ENCODE data around the gene METTL21C.

Gene METTL21C

DNA sequence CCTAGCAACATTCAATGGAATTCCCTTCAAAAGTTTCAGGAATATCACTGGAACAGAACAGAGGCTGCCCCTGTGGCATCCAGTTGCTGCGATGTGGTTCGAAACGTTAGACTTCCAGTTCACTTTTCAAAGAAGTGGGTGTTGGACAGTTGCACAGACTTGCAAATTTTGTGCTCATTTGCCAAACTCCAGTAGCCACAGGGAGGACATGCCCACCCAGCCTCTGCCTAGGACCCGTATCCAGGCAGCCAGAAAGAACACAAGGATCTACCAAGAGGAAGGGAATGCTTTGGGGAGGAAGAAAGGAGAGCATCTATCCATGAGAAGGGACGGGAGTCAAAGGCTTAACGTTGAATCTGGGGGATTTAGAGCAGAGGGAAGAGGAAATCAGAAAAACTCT, at the start of gene METTL21C:
Gene METTL21C (minus strand): TSS at position 108 of the 400 bp plus-strand sequence. CDS start 546 bp downstream, outside the sequence.
- DNase-seq: no peak

DNA sequence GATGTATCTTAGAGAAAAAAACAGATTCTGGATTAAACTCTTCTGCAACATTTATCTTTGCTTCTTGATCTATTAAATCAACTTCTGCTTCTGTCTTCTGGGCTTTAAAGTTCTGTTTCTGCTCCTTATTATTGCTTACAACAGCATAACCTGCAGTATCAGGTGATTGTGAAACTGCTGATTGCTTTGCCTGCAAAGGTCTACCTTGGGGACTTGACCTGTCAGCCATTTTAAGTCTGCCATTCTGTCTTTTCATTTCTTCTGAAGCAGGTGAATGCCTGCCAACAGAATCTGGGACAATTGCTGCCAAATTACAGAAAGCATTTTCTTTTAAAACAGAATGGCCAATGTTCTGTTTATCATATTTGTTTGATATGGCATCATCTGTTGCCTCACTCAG, 47.7 kb upstream of the METTL21C start:
- DNase-seq: no peak

DNA sequence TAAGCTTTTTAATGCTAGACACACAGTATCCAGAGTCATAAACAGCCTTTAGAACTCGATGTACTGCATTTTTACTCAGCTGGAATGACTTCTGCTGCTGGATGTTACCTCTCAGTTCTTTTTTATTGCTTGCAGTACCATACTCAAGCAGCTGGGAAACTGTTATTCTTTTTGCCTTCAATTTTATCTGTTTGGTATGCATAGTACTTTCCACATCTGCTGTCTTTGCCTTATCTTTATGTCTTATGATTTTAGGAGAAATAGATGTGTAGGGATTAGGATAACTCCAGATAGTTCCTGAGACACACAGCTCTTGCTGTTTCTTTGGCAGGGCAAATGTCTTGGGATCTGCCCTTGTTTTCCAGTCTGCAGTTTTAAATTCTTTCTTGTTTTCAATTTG, 47.3 kb upstream of the METTL21C start:
- no peak for DNase-seq

DNA sequence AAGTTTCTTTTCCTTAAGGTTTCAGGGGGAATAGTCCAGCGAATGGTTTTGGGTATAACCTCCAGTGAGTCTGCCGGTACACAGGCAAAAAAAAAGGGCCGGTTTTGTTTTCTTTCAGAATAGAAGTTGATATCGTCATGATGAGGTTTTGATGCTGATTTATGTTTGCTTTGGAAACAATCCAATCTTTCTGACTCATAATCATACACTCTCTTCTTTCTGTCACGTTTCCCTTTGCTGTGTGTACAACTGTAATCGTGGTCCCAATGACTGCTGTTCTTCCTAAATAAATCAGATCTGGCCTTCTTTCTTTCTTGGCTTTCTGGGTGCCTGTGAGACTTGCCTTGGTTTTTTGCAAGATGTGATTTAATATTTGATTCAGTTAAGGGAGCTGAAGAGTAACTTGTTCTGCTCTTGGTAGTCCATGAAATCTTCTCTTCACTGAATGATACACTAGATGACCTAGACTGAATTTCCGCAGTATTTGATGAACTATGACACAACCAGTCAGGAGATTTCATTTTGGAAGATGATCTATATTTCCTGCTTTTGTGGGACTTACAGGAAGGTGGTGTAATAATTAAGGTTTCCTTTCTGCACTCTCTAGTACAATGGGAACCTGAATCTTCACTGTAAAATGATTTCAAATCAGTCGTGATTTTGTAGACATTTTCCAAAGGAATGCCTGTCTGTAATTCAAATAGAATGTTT, 34.9 kb upstream of the METTL21C start:
- DNase-seq: no peak

DNA sequence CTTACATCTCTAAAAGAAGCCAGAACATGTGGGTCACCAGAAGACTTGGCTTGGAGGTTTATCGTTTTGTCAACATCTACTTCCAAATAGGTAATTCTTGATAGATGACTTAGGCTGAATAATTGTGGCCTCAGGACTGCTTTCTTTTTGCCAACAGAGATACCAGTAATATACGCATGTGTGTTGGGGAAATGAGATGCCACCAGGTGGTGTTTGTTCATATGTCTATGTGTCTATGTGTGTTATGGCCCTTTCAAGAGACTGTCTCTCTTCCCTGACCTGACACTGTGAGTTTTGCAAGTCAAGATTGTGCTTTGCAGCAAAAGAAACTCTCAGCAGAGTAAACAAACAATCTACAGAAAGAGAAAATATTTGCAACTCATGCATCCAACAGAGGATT, 31.6 kb upstream of the METTL21C start:
- DNase-seq: no peak

DNA sequence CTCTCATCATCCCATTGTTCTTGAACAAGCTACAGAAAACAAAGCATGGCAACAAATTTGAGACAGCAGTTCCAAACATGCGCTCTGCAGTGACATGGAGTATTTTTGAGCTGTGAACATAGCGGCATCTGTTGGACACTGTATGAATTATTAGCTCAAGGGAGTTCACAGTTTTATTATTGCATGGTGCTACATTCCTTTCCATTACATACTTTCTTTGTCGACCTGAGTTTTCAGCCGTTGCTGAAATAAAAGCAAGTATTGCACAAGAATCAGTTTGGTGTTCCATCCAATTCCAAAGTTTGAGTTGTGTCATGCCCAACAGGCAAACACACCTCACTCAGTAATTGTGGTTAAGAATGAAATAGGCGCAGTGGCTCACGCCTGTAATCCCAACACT, 30.1 kb upstream of the METTL21C start:
- DNase-seq: no peak

DNA sequence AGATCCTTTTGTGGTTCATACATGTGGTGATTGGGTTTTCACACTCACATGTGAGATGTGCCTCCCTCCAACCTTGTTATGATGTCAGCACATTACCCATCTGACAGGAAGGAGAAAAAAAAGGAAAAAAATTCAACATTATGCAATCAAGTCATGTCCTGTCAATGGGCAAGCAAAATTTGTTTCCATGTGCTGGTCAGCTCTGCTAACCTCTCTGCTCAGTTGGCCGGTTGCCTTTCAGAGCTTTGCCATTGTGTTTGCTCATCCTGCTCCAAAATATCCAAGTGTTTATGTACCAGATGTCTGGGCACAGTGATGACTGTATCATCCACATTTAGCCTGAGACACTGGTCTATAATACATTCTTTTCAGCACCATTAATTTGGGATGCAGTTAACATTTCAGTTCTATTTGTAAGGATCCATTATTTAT, 27.0 kb upstream of the METTL21C start:
- no peak for DNase-seq

DNA sequence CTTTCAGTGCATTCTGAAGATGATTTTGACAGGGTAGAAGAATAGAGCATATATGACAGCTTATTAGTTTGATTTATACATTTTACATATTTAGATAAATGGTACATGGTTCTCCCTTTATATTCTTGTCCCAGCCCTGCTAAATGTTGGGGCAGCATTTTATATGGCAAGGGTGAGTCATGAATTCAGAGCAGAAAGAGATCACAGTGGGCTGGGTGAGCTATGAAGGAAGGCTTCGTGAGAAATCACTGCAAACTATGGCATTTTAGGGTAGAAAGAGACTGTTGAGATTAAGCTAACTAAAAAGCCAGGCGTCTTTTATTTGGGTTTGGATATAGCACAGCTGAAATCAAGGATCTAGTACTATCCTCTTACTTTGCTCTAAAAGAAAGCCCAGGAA, 23.9 kb upstream of the METTL21C start:
- no peak for DNase-seq

DNA sequence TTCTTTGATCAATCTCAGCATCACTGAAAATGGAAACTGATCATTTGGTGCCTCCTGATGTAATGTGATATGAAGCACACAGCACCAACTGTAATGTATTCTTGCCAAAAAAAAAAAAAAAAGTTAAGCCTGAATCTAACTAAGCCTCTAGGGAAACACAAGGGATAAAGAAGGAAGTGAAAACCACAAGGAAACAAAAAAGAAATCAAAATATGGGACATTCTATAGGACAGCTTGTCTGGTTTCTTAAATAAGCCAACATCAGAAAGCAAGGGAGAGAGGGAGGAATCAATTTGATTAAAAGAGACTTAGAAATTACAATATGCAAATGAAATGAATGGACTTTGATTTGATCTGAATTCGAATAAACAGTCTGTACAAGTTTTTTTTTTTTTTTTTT, 20.6 kb upstream of the METTL21C start:
- DNase-seq: no peak

DNA sequence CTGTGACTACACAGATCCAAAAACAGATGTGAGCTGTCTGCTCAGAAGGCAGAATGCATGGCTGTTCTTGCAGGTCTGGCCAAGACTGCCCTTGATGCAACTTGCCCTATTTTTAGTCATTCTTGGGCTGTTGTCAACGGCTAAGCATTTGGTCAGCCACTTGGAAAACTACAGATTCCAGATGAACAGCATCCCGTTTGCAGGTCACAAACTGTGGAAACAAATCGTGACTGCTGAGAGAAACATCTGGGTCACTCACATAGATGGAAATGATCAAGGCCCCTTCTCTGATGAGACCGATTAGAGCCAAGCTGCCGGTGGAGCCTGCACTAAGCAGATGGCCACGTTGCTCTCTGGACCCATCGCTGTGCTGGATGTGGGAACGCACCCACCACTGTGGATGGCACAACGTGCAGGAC, 15.4 kb upstream of the METTL21C start:
- DNase-seq: no peak

DNA sequence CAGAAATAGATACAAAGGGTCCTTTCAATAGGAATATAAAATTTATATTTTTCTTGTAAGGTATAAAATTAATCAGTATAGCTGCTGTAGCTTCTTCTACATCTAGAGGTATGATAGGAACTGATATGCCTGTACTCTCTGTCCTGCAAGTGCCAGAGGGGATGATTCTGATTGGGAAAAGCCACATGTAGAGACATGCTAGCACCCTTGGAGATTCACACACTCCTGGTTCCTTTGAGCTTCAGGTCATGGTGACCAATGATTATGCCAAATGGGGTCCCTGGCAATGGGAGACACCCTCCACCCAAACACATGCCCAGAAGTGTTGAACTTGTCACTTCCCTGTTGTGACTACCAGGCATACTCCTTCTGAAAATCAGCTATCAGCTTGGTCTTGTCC, 14.7 kb upstream of the METTL21C start:
- DNase-seq: no peak

DNA sequence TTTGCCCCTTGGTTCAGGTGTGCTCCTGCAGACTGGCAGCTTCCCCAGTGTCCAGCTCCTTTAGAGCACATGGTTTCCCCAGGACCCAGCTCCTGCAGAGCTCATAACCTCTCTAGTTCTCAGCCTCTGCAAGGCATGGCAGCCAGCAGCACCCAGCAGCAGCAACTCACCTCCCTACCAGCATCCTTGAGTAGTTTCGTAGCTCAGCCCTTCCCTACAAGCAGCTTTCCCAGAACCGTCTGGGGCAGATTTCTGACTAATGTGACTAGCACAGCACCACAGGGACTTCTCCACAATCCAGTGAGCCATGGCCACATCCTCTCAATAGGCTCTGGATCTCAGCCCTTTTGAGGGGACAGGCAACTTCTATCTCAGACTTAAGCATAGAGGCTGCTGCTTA, 14.1 kb upstream of the METTL21C start:
- no peak for DNase-seq

DNA sequence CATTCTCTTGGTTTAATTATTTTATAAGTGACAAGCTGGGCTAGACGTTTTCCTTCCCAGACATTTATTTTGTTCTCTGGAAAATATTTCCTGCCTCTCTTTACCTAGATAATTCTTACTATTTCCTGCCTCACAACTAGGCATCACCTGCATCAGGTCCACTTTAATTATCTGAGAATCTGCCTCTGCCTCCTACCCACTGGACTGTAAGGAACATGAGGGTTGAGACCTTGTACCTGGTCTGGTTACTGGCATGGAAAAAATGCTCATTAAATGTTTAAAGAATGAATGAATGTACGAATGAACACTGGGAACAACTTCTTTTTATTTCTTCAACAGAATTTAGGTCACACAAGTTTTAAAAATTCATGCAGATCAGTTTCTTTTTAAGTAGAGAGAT, 13.4 kb upstream of the METTL21C start:
- no peak for DNase-seq

DNA sequence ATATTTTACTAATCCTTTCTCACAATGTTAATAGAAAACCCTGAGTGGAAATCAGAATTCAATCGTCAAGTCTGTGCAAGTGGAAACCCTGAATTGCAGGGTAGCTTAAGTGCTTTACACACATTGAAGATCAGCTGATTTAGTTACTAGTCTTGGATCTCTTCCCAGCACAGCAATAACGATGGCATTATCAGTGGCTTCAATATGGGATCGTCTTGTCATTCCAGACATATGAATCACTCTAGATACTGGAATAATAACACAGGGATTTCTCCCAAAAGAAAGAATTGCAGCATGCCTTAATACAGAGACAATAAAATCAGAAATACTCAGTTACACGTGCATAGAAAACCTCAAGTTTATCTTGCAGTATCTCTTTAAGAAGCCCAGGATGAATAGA, 12.6 kb upstream of the METTL21C start:
- no peak for DNase-seq

DNA sequence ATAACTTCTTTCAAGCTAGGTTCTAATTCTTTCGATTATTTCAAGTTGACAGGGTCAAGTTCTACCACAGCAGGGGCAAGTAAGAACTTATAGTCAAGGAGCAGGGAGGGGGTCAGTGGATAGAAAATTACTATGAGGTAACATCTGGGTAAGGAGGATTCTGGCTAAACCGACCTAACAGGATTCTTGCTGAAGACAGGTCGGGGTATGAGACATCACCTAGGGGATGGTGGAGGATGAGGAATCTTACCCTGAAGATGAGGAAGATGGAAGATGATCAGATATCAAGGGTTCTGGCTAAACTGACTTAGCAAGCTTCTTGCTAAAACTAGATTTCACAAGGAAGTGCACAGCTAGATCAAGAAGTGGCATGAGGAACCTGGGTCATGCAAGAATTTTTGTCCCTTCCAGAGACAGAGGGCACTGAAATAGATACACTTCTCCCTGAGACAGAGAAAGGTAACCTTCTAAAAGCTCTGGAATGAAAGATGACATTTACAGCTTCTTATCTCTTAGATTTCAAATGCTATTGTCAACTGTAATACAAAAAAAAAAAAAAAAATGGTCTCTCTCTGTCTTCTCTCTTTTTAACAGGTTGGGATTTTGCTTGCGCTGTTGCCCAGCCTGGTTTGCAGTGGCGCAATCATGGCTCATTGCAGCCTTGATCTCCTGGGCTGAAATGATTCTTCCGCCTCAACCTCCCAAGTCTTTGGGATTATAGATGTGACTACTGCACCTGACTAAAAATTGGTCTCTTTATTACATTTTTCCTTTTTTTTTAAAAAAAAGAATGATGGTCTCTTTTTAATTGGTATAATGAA, 9.6 kb upstream of the METTL21C start:
- no peak for DNase-seq

DNA sequence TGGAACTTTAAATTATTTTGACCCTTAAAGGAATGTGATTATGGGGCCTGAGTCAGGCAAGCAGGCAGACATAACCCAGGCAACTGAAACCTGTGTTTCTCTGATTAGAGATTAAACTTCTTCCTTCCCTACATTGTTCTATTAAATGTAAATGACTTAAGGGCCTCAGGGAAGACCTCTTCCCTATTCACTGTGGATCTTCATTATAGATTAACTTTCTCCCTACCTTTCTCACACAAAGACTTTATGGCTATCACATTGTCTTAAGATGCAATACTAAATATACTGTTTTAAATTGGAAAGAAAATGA, 8.8 kb upstream of the METTL21C start:
- no peak for DNase-seq

DNA sequence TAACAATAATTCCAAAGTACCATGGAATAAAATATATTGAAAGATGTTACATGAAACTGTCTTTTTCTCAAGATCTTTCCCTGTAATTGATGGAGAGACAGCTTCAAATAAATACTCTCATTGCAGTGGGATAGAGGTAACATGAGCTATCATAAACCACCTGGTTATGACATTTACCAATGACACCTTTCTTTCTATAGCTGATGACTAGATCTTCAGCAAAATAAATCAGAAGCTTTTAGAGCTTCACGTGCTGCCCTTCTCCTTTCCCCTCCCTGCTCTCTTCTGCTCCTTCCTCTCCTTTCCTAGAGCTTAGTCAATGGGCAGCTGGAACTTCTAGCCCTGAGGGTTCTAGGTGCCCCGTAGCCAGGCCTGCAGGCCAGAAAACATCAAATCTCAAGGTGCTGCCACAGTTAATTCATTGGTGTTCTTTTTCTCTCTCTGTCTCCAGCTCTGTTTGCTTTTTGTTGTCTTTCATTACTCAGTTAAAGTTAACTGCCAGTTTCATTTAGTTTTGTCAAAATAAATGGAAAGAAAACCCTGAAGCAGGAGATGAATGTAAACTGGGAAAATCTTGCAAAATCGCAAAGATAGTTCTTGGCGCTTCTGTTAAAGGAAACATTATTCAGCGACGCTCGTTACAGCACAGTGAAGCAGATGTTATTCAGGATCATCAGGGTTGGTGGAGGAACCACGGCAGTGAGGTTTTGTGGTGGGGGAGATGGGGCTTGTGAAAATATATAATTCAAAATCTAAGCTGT, 8.3 kb upstream of the METTL21C start:
- no peak for DNase-seq

DNA sequence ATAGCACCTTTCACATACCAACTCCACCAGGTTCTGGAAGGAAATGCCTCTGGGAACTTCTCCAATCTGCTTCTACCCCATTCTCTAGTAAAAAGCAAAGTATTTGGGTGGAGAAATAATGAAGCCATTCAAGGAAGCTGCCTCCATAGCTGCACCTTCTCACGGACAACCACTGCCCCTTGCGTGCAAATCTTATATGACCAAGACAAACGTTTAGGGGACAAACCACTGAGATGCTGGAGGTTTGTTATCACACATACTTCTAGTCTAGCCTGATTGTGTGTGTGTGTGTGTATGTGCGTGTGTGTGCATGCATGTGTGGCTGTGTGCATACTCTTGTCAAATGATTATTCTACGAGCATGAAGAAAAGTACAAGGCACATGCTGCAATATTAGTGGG, 6.5 kb upstream of the METTL21C start:
- DNase-seq: no peak

DNA sequence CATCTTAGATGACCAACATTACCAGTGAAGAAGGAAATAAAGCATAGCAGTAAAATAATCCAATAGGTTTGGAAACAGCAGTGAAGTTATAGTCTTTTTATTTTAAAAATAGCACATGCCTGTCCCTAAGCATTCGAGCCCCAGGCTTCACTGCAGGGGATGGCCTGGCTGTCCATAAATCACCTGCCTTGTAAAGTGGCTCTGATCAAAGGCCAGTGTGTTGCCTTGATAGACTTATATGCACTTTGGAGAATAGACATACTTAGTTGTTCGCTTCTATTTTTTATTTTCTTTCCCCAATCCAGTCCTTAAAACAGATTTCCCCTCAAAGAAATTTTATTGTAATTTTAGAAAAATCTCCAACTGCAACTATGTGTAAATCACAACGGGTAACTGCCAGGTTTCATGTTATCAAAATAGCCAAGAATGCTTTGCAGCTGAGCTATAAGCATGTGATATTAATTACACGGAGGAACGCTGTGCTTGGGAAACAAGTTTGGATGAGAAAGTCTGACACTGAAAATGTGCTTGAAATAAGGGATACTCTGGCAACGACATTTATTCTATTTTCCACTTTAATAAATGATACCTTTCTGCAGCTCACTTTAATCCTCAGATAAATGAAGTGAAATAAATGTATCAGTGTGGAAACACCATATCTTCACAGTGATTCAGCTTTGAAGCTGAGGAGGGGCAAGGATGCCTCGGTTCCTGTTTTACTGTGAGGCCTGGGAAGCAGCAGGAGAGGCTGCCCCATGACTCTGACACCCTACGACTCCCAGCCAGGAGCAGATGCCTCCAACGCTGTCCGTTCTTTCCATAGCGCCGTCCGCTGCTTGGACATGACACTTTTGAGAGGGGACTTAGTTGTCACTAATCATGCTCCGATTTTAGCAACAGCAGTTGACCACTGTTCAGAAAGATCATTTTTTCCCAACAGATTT, 5.5 kb upstream of the METTL21C start:
- DNase-seq: no peak

DNA sequence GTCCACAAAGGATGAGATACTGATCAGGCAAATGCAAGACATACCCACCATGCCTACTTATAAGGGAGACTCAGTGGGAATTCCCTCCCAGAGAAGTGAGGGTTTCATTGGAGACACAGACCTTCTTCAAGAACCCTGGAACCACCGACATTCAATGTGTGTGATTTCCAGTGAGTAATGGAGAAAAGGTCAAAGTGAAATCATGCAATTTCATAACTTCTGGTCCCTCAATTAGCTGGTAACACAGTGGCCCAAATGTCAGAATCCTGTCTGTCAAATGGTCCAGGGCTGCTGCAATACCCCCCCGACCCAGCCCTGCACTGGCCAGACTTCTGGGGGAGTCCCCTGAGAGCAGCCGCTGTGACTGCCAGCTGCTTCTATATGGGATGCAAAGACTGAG, 4.7 kb upstream of the METTL21C start:
- DNase-seq: no peak

DNA sequence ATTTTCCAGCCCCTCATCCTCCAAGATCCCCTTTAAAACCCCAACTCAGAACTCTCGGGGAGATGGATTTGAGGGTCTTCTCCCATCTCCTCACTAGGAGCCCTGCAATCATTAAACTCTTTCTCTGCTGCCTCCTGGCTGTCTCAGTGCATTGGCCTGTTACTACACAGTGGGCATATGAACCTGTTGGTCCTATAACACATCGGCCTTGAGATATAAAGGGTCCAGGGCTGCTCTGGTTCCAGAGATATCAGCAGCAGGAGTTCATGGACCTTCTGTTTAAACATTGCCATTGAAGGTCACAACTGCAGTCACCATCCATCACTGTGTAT, 3.8 kb upstream of the METTL21C start:
- DNase-seq: no peak

DNA sequence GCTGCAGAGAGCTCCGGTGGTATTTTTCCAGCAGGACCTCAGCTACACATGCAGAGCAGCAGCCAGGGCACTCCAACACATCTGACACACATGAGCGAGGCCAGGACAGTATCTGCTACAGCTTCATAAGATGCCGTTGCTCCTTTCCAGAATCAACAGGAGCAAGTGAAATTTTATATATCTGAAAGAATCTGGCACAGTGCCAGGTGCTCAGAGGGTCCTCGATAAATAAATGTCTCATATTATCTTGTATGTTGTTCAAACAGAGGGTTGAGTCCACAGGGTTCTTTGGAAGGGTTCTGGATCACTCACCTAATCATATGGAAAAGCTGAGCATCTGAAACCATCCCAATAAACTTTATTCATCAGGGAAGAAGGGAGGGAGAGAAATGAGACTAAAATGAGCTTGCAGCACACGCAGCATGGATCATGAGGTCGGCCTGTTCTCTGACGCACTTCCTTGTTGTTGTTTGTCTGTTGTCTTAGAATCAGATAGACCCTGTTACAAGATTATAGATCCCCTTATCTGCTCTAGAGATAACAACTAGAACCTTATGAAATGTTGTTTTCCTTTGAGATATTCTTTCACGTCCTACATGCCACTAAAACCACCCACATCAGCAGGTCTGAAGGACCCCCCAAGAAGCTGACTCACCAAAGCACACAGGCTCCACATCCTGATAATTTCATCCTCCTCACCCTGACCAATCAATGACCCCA, 3.2 kb upstream of the METTL21C start:
- no peak for DNase-seq

All from NCI-H510A (cell line).